B cell (primary cell): Measurements from ENCODE around the gene PLBD2. TPM values are rescaled to one million over a fixed set of nuclear protein-coding genes. Genes with fewer than 3 reads are reported as not detected.
A peak's percentile ranks its signal among the peaks of the same experiment; 100 is the strongest.

Source experiments
- ATAC-seq: fragments of 200-7000 bp; cut with Tn5 transposase; one replicate; pipeline ENCODE4 v1.10.0; 2021; ENCODE audit warnings: low read depth, mild to moderate bottlenecking, moderate number of reproducible peaks, moderate library complexity
- CTCF ChIA-PET: fragments of 350-600 bp; sonication (Branson Sonifier 250); formaldehyde crosslinking; loops from one replicate; lab custom pipeline; 2021; ENCODE audit warnings: antibody characterized with exemption, inconsistent platforms; lab: Charles Lee
- POLR2A ChIA-PET: fragments of 350-600 bp; sonication (Branson Sonifier 250); formaldehyde crosslinking; loops from one replicate; lab custom pipeline; 2021; ENCODE audit warnings: antibody characterized with exemption; lab: Charles Lee
- DNase-seq: peaks from one replicate; pipeline ENCODE4 v3.0.0; 2013
- H2AFZ ChIP-seq: 2 replicates; pipeline ENCODE4 v1.6.1; 2012; ENCODE audit warnings: mild to moderate bottlenecking, low read depth, low read length; ENCODE audit not compliant: insufficient read depth, poor library complexity, severe bottlenecking
- H3K27ac ChIP-seq, 2 donors: 1 replicate in 1 of 2; 2 replicates in 1 of 2; pipeline ENCODE4 v1.5.1; 2012 to 2013; ENCODE audit warnings: low read length in 2 of 2, mild to moderate bottlenecking in 2 of 2, moderate library complexity in 1 of 2
- H3K27me3 ChIP-seq, 4 experiments: fragments of 200-600 bp in 1 of 4; sonication (generic) in 1 of 4; replicated peaks in 1 of 4; 1 replicate in 2 of 4; 2 replicates in 2 of 4; pipeline versions ENCODE4 v1.6.1 to v1.7.0; 2013 to 2016; ENCODE audit warnings: low read length in 3 of 4, mild to moderate bottlenecking in 2 of 4, mixed read lengths in 1 of 4, moderate library complexity in 1 of 4; ENCODE audit not compliant: insufficient read depth in 4 of 4, control insufficient read depth in 3 of 4; ENCODE audit errors: control extremely low read depth in 1 of 4
- H3K36me3 ChIP-seq, 2 experiments: replicated peaks in 1 of 2; 1 replicate in 1 of 2; 2 replicates in 1 of 2; pipeline versions ENCODE4 v1.6.1 to v1.7.1; 2013; ENCODE audit warnings: low read length in 1 of 2; ENCODE audit not compliant: insufficient read depth in 2 of 2, control insufficient read depth in 1 of 2; ENCODE audit errors: control extremely low read depth in 1 of 2, extremely low read depth in 1 of 2
- H3K4me1 ChIP-seq, 2 donors: fragments of 200-600 bp in 1 of 2; sonication (generic) in 1 of 2; 1 replicate in 1 of 2; 2 replicates in 1 of 2; pipeline versions ENCODE4 v1.5.1 to v1.6.1; 2013 to 2017; ENCODE audit warnings: low read length in 2 of 2; ENCODE audit not compliant: control insufficient read depth in 2 of 2, insufficient read depth in 2 of 2
- H3K4me2 ChIP-seq: replicated peaks from 2 replicates; pipeline ENCODE3; 2012; ENCODE audit warnings: mild to moderate bottlenecking, low read depth, low read length; ENCODE audit not compliant: poor library complexity, severe bottlenecking
- H3K4me3 ChIP-seq, 5 experiments: fragments of 200-600 bp in 1 of 5; sonication (generic) in 1 of 5; 1 replicate in 3 of 5; 2 replicates in 2 of 5; pipeline versions ENCODE4 v1.5.1 to v1.7.0; 2011 to 2016; ENCODE audit warnings: low read length in 4 of 5, mild to moderate bottlenecking in 4 of 5, low read depth in 2 of 5, control low read depth in 1 of 5, moderate library complexity in 1 of 5; ENCODE audit not compliant: insufficient read depth in 1 of 5; ENCODE audit errors: control extremely low read depth in 1 of 5, extremely low read depth in 1 of 5
- H3K79me2 ChIP-seq: fragments of 200-600 bp; sonication (generic); one replicate; pipeline ENCODE4 v1.6.0; 2016; ENCODE audit warnings: low read length; ENCODE audit not compliant: control insufficient read depth, insufficient read depth
- H3K9ac ChIP-seq: fragments of 200-600 bp; sonication (generic); 2 replicates; pipeline ENCODE4 v1.6.1; 2017; ENCODE audit warnings: mild to moderate bottlenecking, low read length, moderate library complexity
- H3K9me3 ChIP-seq, 3 donors: one replicate each; pipeline versions ENCODE4 v1.6.1 to v1.7.1; 2013; ENCODE audit warnings: low read length in 2 of 3; ENCODE audit not compliant: control insufficient read depth in 2 of 3, insufficient read depth in 1 of 3; ENCODE audit errors: control extremely low read depth in 1 of 3
- H4K20me1 ChIP-seq: 2 replicates; pipeline ENCODE4 v1.6.0; 2012; ENCODE audit warnings: mild to moderate bottlenecking, low read length; ENCODE audit not compliant: insufficient read depth, control insufficient read depth, poor library complexity, severe bottlenecking
- H3K27ac Mint-ChIP-seq: one replicate; pipeline ENCODE4 v1.8.0; 2021; ENCODE audit warnings: mixed read lengths
- H3K27me3 Mint-ChIP-seq: one replicate; pipeline ENCODE4 v1.8.0; 2021; ENCODE audit warnings: mixed read lengths
- H3K4me1 Mint-ChIP-seq: one replicate; pipeline ENCODE4 v1.8.0; 2021; ENCODE audit warnings: mixed read lengths
- H3K4me3 Mint-ChIP-seq: one replicate; pipeline ENCODE4 v1.8.0; 2021; ENCODE audit warnings: mixed read lengths
- H3K9me3 Mint-ChIP-seq: one replicate; pipeline ENCODE4 v1.8.0; 2022; ENCODE audit warnings: mixed read lengths; ENCODE audit not compliant: insufficient read depth
- CTCF ChIP-seq: fragments of 200-600 bp; IDR thresholded peaks from one replicate; pipeline ENCODE4 v1.8.0; 2022; ENCODE audit warnings: antibody characterized with exemption, mild to moderate bottlenecking
- EZH2 ChIP-seq: IDR thresholded peaks from 2 replicates; pipeline ENCODE4 v1.6.1; 2012; ENCODE audit warnings: borderline replicate concordance, low read depth, mild to moderate bottlenecking, moderate library complexity, low read length; ENCODE audit not compliant: insufficient read depth, poor library complexity, severe bottlenecking
- WGBS: methylation state at CpG from one replicate; pipeline ENCODE4 v1.1.5; 2013; ENCODE audit warnings: missing lambda C conversion rate; ENCODE audit not compliant: insufficient coverage; 5-methylcytosine and 5-hydroxymethylcytosine counted together
- intact Hi-C: fragments of 100-400 bp; cut with micrococcal nuclease; formaldehyde crosslinking; loops from one replicate; pipeline ENCODE4 v1.10.0; 2022
- polyA plus RNA-seq: library from polyadenylated mRNA; depleted of rRNA; stranded (reverse); fragments of >200 nt; gene quantifications from 2 replicates; pipeline ENCODE4 v1.2.3, GENCODE V29; 2012
- total RNA-seq, 2 donors: library from RNA; stranded (reverse); fragments of 120-200 nt in 1 of 2; gene quantifications; 1 replicate in 1 of 2; 2 replicates in 1 of 2; pipeline versions ENCODE4 v1.2.3 to v1.2.4, GENCODE V29; 2013 to 2022

PLBD2 gene
- total and polyA plus RNA-seq, 2 donors (not counting 1 experiment from before 2014, with no cell fraction given) = 2.9 to 11.6 TPM

- Mint-ChIP-seq H3K4me1 (peaks cover 20% of the 10 kb centered on the region), H3K27ac (no peak overlapping the region), H3K27me3 (peaks cover 39% of the 10 kb centered on the region), H3K9me3 (peaks cover 7% of the 10 kb centered on the region), H3K4me3 (no peak overlapping the region)
- Histone ChIP-seq H3K27me3 (peaks cover 0 to 33% (median 19%) of the 10 kb centered on the region in 4 experiments), H3K79me2 (no peaks in the 10 kb centered on the region), H4K20me1 (no peaks in the 10 kb centered on the region), H2AFZ (no peak overlapping the region), H3K27ac (no peak overlapping the region), H3K4me3 (no peak overlapping the region), H3K9ac (no peak overlapping the region), H3K4me1 (peaks cover 10 to 18% of the 10 kb centered on the region in 2 donors), H3K4me2 (no peak overlapping the region), H3K36me3 (no peaks in the 10 kb centered on the region), H3K9me3 (peaks cover 0 to 15% (median 0%) of the 10 kb centered on the region in 3 donors)
- ChIA-PET CTCF (interaction anchor here (0.7 to 1.4 kb wide), 13 partner anchors 12 to 375 kb away, joined by 3 to 6 read pairs (median 3); no protein-coding TSS in a partner anchor), POLR2A (no interaction called here)
- WGBS = 39% methylated on average over 9 of the region's 11 CpGs
- intact Hi-C loops = loop anchor here (5.0 kb wide), 1 partner anchor 229 kb away; no protein-coding TSS in a partner anchor
- DNase-seq (peak; percentile 40), ATAC-seq (no peak)
- no peak for TF ChIP-seq EZH2
- TF ChIP-seq CTCF = no peak
Measured at GRCh38 chr12:113425960-113426453, 67.6 kb downstream of the PLBD2 start.

- WGBS = 87% methylated on average over 9 of the region's 9 CpGs
- ATAC-seq (no peak), DNase-seq (no peak)
- no peak overlapping the region for H2AFZ ChIP-seq
- no peak overlapping the region for H3K27ac ChIP-seq
- peaks cover 0 to 32% (median 17%) of the 10 kb centered on the region in 4 experiments for H3K27me3 ChIP-seq
- no peak overlapping the region for H3K4me3 ChIP-seq
- Mint-ChIP-seq H3K9me3 (peaks cover 7% of the 10 kb centered on the region), H3K27me3 (peaks cover 43% of the 10 kb centered on the region), H3K4me3 (no peak overlapping the region), H3K4me1 (peaks cover 10% of the 10 kb centered on the region), H3K27ac (no peak overlapping the region)
- H4K20me1 ChIP-seq = no peaks in the 10 kb centered on the region
- intact Hi-C loops = loop anchor here (5.0 kb wide), 1 partner anchor 231 kb away; no protein-coding TSS in a partner anchor
- CTCF ChIA-PET = no interaction called here
- H3K4me1 ChIP-seq = peaks cover 0 to 6% of the 10 kb centered on the region in 2 donors
- POLR2A ChIA-PET = no interaction called here
- peaks cover 0 to 15% (median 0%) of the 10 kb centered on the region in 3 donors for H3K9me3 ChIP-seq
- no peak overlapping the region for H3K4me2 ChIP-seq
- no peak overlapping the region for H3K9ac ChIP-seq
- no peaks in the 10 kb centered on the region for H3K36me3 ChIP-seq
- TF ChIP-seq EZH2 (no peak), CTCF (no peak)
- H3K79me2 ChIP-seq = no peaks in the 10 kb centered on the region
Measured at GRCh38 chr12:113427882-113428281, 69.5 kb downstream of the PLBD2 start.
